Measurements from ENCODE around the gene STK33. TPM values are rescaled to one million over a fixed set of nuclear protein-coding genes. Genes with fewer than 3 reads are reported as not detected.

Gene STK33
- total RNA-seq, 1 donor from 2014 or later: 3.4 TPM

- H3K4me1 Mint-ChIP-seq (ENCODE audit: low read depth): peaks cover 12% of the 10 kb centered on the region
- no peak for TF ChIP-seq CTCF (IDR thresholded peaks at IDR 0.05)
- H3K36me3 Mint-ChIP-seq (ENCODE audit: low read depth): no peaks in the 10 kb centered on the region
- H3K9me3 Mint-ChIP-seq (ENCODE audit: low read depth): no peaks in the 10 kb centered on the region
- H3K27ac Mint-ChIP-seq (ENCODE audit: unreplicated experiment): no peak overlapping the region
- H3K27me3 Mint-ChIP-seq (ENCODE audit: low read depth): peaks cover 4% of the 10 kb centered on the region
- DNase-seq (ENCODE audit: low spot score): no peak
- H3K4me3 Mint-ChIP-seq (ENCODE audit: unreplicated experiment): no peak overlapping the region
Observed at GRCh38 chr11:8567602-8568198, 26.3 kb downstream of the STK33 start.

GRCh38 chr11:8566613-8567210 is 27.3 kb downstream of the STK33 start:
- H3K27me3 Mint-ChIP-seq (ENCODE audit: low read depth): peaks cover 7% of the 10 kb centered on the region
- peaks cover 8% of the 10 kb centered on the region for H3K9me3 Mint-ChIP-seq (ENCODE audit: low read depth)
- no peak overlapping the region for H3K4me3 Mint-ChIP-seq (ENCODE audit: unreplicated experiment)
- peak; percentile 96 for TF ChIP-seq CTCF (IDR thresholded peaks at IDR 0.05)
- H3K36me3 Mint-ChIP-seq (ENCODE audit: low read depth): peaks cover 5% of the 10 kb centered on the region
- H3K27ac Mint-ChIP-seq (ENCODE audit: unreplicated experiment): no peak overlapping the region
- peaks cover 12% of the 10 kb centered on the region for H3K4me1 Mint-ChIP-seq (ENCODE audit: low read depth)
- no peak for DNase-seq (ENCODE audit: low spot score)

- Mint-ChIP-seq H3K9me3 (ENCODE audit: low read depth) (peaks cover 18% of the 10 kb centered on the region), H3K27ac (ENCODE audit: unreplicated experiment) (no peak overlapping the region), H3K27me3 (ENCODE audit: low read depth) (peaks cover 7% of the 10 kb centered on the region), H3K36me3 (ENCODE audit: low read depth) (peaks cover 8% of the 10 kb centered on the region), H3K4me3 (ENCODE audit: unreplicated experiment) (no peak overlapping the region), H3K4me1 (ENCODE audit: low read depth) (peaks cover 12% of the 10 kb centered on the region)
- DNase-seq (ENCODE audit: low spot score): no peak
- TF ChIP-seq CTCF (IDR thresholded peaks at IDR 0.05): no peak
Observed at GRCh38 chr11:8564526-8564925, 29.5 kb downstream of the STK33 start.

- TF ChIP-seq CTCF (IDR thresholded peaks at IDR 0.05): no peak
- Mint-ChIP-seq H3K4me3 (ENCODE audit: unreplicated experiment) (no peak overlapping the region), H3K4me1 (ENCODE audit: low read depth) (no peaks in the 10 kb centered on the region), H3K27ac (ENCODE audit: unreplicated experiment) (no peak overlapping the region), H3K36me3 (ENCODE audit: low read depth) (peaks cover 8% of the 10 kb centered on the region), H3K9me3 (ENCODE audit: low read depth) (peaks cover 18% of the 10 kb centered on the region), H3K27me3 (ENCODE audit: low read depth) (peaks cover 7% of the 10 kb centered on the region)
- no peak for DNase-seq (ENCODE audit: low spot score)
Observed at GRCh38 chr11:8561461-8561860, 32.6 kb downstream of the STK33 start.

DNA sequence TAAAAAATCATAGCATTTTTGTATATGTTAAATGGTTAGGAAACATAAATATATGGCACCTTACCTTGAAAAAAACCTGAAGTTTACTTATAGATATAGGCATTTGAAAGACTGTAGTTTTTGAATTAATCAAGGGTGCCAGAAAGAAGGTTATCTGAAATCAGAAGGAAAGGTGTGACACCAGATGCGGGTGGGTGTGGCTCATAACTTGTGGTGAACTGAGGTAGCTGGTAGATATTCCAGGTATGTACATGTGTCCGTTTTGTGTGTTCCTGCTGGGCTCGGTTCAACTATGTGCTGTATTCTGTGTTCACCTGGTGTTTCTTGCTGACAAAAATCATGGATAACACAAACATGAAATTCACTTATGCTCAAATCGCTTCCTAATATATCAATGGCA is 35.6 kb downstream of the STK33 start:
- no peak overlapping the region for H3K4me3 Mint-ChIP-seq (ENCODE audit: unreplicated experiment)
- H3K27ac Mint-ChIP-seq (ENCODE audit: unreplicated experiment): no peak overlapping the region
- H3K27me3 Mint-ChIP-seq (ENCODE audit: low read depth): peaks cover 4% of the 10 kb centered on the region
- H3K4me1 Mint-ChIP-seq (ENCODE audit: low read depth): no peaks in the 10 kb centered on the region
- no peak for TF ChIP-seq CTCF (IDR thresholded peaks at IDR 0.05)
- peaks cover 8% of the 10 kb centered on the region for H3K36me3 Mint-ChIP-seq (ENCODE audit: low read depth)
- peaks cover 18% of the 10 kb centered on the region for H3K9me3 Mint-ChIP-seq (ENCODE audit: low read depth)
- no peak for DNase-seq (ENCODE audit: low spot score)

All from chondrocyte (in vitro differentiated cells).